ENCODE data around the gene TPI1. TPM values are rescaled to one million over a fixed set of nuclear protein-coding genes. Genes with fewer than 3 reads are reported as not detected.
"Not testable (repeated sequence)": the region's sequence is repeated elsewhere in the genome, so short reads cannot be mapped to it uniquely, and the experiment has no call there.

TPI1 gene
- total and polyA plus RNA-seq, 2 experiments from 2014 or later, result 1,963 to 4,448 TPM

DNA sequence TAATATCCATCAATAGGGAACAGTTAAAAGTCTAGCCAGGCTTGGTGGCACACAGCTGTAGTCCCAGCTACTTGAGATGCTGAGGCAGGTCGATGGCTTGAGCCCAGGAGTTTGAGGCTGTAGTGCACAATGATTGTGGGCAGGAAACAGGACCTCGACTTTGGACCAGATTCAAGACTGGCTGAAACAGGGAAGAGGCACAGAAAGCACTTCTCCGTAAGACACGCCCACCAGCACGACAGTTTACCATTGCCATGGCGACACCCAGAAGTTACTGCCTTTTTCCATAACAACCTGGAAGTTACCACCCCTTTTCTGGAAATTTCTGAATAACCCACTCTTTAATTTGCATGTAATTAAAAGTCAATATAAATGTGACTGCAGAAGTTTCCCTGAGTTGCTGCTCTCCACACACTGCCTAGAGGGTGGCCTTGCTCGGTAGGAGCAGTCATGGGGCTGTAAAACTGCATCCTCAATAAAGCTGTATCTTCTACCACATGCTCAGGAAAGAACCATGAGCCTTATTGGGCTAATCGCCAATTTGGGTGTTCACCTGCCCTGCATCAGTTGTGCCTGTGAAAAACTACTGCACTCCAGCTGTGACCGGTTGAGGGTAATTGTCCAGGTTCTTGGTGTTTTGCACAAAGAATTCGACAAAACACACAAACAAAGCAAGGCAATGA, 32.6 kb downstream of the TPI1 start:
- peak in 1 of 2 donors; percentile 80 for DNase-seq (ENCODE audit: low read depth in 1 of 2, low spot score in 1 of 2)
- H3K4me3 ChIP-seq, result no peak overlapping the region
- H3K27me3 ChIP-seq, result no peaks in the 10 kb centered on the region
- no peaks in the 10 kb centered on the region for H3K36me3 ChIP-seq
- no peaks in the 10 kb centered on the region for H3K9me3 ChIP-seq (ENCODE audit: low read depth)
- H3K27ac ChIP-seq, result no peak overlapping the region
- TF ChIP-seq, protein P1, sequence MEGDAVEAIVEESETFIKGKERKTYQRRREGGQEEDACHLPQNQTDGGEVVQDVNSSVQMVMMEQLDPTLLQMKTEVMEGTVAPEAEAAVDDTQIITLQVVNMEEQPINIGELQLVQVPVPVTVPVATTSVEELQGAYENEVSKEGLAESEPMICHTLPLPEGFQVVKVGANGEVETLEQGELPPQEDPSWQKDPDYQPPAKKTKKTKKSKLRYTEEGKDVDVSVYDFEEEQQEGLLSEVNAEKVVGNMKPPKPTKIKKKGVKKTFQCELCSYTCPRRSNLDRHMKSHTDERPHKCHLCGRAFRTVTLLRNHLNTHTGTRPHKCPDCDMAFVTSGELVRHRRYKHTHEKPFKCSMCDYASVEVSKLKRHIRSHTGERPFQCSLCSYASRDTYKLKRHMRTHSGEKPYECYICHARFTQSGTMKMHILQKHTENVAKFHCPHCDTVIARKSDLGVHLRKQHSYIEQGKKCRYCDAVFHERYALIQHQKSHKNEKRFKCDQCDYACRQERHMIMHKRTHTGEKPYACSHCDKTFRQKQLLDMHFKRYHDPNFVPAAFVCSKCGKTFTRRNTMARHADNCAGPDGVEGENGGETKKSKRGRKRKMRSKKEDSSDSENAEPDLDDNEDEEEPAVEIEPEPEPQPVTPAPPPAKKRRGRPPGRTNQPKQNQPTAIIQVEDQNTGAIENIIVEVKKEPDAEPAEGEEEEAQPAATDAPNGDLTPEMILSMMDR (IDR thresholded peaks at IDR 0.05; ENCODE audit: low read depth, low read length), result no peak
- peaks cover under 1% of the 10 kb centered on the region for H3K4me1 ChIP-seq (ENCODE audit: low read depth)

DNA sequence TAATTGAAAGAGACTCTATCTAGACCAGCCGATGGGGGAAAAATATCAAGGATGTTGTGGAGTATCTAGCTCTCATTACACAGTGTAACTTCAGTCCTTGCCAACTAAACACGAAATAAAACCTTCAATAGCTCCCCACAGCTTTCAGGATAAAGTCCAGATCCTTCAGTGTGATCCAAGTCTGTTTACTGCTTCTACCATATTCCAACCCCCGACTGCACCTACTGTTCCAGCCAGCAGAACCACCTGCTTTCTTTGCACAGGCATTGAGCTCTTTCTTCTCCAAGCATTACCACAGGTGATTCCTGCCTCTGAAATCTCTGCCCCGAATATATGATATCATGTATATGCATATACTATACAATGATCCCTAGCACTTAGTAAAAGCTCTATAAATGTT, 35.1 kb downstream of the TPI1 start:
- TF ChIP-seq, protein P1 (IDR thresholded peaks at IDR 0.05; ENCODE audit: low read depth, low read length), result no peak
- DNase-seq (ENCODE audit: low read depth in 1 of 2, low spot score in 1 of 2), result no peak
- H3K27ac ChIP-seq, result no peak overlapping the region
- H3K4me3 ChIP-seq, result no peak overlapping the region
- no peaks in the 10 kb centered on the region for H3K27me3 ChIP-seq
- no peaks in the 10 kb centered on the region for H3K9me3 ChIP-seq (ENCODE audit: low read depth)
- H3K36me3 ChIP-seq, result no peaks in the 10 kb centered on the region
- peaks cover 4% of the 10 kb centered on the region for H3K4me1 ChIP-seq (ENCODE audit: low read depth)

DNA sequence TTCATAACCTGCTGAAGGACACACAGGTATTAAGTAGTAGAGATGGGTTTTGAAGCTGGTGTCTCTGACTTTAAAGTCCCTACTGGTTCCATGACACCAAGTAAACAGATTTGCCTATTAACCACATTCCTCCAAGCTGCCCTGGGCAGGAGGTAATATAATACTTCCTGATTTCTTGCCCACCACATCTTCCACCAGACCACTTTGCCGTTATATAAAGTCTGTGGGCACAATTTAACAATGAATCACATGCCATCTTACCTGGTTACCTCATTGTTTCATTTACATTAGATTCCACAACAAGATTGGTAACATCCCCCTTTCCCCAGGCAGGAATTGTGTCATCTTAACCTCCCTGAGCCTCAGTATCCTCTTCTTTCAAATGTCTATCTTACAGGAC, 36.4 kb downstream of the TPI1 start:
- no peaks in the 10 kb centered on the region for H3K27me3 ChIP-seq
- no peak for DNase-seq (ENCODE audit: low read depth in 1 of 2, low spot score in 1 of 2)
- no peaks in the 10 kb centered on the region for H3K9me3 ChIP-seq (ENCODE audit: low read depth)
- no peak overlapping the region for H3K27ac ChIP-seq
- no peak overlapping the region for H3K4me3 ChIP-seq
- H3K4me1 ChIP-seq (ENCODE audit: low read depth), result peaks cover 4% of the 10 kb centered on the region
- no peaks in the 10 kb centered on the region for H3K36me3 ChIP-seq
- TF ChIP-seq, protein P1 (IDR thresholded peaks at IDR 0.05; ENCODE audit: low read depth, low read length), result no peak

DNA sequence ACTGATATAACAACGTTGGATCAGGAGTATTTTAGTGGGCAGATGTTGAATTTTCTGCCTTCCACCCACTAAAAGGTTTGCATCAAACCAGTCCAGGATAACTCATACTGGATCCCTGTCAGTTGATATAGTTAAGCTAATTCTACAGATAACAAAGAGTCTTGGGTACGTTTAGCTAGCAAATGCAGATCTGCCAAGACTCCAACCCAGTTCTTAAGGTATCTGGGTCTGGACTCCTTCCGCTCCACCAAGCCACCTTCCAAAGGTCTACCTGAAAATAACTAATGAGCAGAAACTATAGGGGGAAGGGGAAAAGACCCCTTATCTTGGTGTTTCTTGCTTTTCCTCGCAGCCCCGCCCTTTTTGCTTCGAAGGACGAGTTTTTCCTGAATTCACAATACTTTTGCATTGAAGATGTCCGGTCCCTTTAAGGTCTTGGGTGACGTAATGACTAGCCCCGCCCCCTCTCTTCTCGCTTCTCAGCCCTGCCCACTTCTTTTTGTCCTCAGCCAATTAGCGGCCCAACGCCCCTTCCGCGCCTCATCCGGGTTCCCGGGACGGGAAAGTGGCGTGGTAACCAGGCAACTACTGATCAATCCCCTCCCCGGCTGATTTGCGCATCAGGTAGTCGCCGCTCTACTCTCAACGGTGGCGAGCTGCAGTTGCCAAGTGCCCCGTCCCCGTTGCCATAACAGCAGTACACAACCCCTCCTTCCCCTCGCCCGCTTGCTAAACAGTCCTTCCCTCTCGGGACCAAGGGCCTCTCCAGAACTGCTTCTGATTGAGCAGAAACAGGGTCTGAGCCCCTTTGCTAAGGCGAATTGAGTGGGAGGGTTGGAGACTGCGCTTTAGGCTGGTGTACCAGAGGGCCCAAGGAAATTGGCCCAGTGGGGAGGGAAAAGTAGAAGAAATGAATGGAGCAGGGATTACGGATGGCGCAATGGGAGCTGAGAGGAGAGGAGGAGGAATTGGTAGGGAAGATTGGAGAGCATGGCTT, 37.2 kb downstream of the TPI1 start, which contains the start of gene LRRC23:
TSS of gene LRRC23 (plus strand) at position 543 of the 997 bp plus-strand sequence. CDS start 812 bp downstream, outside the sequence.
- peak within 1 kb of the TSS; percentile 70 for H3K4me3 ChIP-seq
- H3K4me1 ChIP-seq (ENCODE audit: low read depth), result peaks cover 4% of the 10 kb centered on the region
- no peaks in the 10 kb centered on the region for H3K27me3 ChIP-seq
- no peaks in the 10 kb centered on the region for H3K36me3 ChIP-seq
- TF ChIP-seq, protein P1 (IDR thresholded peaks at IDR 0.05; ENCODE audit: low read depth, low read length), result no peak
- DNase-seq (ENCODE audit: low read depth in 1 of 2, low spot score in 1 of 2), result peak; percentile 96 to 98
- no peaks in the 10 kb centered on the region for H3K9me3 ChIP-seq (ENCODE audit: low read depth)
- peak within 1 kb of the TSS; percentile 60 for H3K27ac ChIP-seq

DNA sequence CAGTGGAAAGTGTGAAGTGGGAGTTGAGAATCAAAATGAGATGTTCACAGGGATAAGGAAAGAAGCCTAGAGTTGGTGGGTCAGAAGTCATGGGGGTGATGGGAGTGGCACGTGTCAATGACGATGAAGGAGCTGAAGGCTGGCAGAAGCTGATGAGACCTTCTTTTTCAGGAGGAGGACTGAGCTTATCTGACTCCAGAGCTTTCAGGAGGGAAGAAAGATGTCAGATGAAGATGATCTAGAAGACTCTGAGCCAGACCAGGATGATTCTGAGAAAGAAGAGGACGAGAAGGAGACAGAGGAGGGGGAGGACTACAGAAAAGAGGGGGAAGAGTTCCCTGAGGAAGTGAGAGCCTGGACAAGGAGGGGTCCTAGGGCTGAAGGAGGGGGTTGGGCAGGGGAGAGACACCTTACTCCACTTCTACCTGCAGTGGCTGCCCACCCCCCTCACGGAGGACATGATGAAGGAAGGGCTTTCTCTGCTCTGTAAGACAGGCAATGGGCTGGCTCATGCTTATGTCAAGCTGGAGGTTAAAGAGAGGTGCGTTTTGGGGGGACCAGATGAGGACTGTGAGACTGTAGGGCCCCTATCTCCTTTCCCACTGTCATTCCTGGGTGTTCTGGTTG, 38.2 kb downstream of the TPI1 start:
- no peak for DNase-seq (ENCODE audit: low read depth in 1 of 2, low spot score in 1 of 2)
- H3K27ac ChIP-seq, result no peak overlapping the region
- H3K4me1 ChIP-seq (ENCODE audit: low read depth), result peaks cover 4% of the 10 kb centered on the region
- no peaks in the 10 kb centered on the region for H3K27me3 ChIP-seq
- peak overlapping the region; percentile 70 for H3K4me3 ChIP-seq
- TF ChIP-seq, protein P1 (IDR thresholded peaks at IDR 0.05; ENCODE audit: low read depth, low read length), result no peak
- no peaks in the 10 kb centered on the region for H3K36me3 ChIP-seq
- no peaks in the 10 kb centered on the region for H3K9me3 ChIP-seq (ENCODE audit: low read depth)

DNA sequence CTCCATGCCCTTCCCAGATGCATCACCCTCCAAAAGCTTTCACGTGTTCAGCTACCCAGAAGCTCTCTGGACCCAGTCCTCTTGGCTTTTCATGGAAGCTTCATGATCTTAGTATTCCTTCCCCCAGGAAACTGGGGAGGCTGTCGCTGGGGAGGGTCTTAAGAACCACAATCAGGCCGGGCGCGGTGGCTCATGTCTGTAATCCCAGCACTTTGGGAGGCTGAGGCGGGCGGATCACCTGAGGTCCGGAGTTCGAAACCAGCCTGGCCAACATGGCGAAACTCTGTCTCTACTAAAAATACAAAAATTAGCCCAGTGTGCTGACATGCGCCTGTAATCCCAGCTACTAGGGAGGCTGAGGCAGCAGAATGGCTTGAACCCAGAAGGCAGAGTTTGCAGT, 40.8 kb downstream of the TPI1 start:
- not testable (repeated sequence) for H3K4me1 ChIP-seq (ENCODE audit: low read depth); H3K36me3 ChIP-seq; H3K27ac ChIP-seq; H3K27me3 ChIP-seq; DNase-seq (ENCODE audit: low read depth in 1 of 2, low spot score in 1 of 2); H3K9me3 ChIP-seq (ENCODE audit: low read depth); H3K4me3 ChIP-seq

All from cardiac muscle cell (in vitro differentiated cells and primary cell).